GM10266 (cell line): ENCODE results near the gene TTC8.

ENCODE experiments used
- DNase-seq: peaks from one replicate; pipeline ENCODE4 v3.0.0; 2012; ENCODE audit errors: extremely low spot score
- TF ChIP-seq, protein P1 (sequence below): IDR thresholded peaks from 2 replicates; pipeline ENCODE4 v1.5.1; 2012; ENCODE audit warnings: mild to moderate bottlenecking, low read depth; ENCODE audit not compliant: control insufficient read depth, insufficient read depth; ENCODE audit errors: missing control alignments

Gene TTC8

DNA sequence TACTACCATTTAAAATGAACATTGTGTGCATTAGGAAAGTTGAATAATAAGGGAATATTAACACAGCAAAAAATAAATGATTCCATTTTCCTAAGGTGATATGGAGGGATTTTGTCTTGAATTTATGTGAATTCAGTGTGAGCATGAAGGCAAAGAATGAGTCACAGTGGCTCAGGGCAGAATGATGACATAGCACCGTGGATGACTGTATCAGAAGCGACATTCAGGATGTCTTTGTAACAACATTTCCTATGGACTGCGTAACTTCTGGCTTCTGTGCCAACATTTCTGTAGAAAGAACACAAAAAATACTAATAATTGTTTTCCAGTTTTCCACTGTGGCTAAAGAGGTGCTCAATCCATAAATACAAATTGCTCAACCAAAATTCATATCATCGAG lies 54.6 kb downstream of the TTC8 start:
- TF ChIP-seq, protein P1, sequence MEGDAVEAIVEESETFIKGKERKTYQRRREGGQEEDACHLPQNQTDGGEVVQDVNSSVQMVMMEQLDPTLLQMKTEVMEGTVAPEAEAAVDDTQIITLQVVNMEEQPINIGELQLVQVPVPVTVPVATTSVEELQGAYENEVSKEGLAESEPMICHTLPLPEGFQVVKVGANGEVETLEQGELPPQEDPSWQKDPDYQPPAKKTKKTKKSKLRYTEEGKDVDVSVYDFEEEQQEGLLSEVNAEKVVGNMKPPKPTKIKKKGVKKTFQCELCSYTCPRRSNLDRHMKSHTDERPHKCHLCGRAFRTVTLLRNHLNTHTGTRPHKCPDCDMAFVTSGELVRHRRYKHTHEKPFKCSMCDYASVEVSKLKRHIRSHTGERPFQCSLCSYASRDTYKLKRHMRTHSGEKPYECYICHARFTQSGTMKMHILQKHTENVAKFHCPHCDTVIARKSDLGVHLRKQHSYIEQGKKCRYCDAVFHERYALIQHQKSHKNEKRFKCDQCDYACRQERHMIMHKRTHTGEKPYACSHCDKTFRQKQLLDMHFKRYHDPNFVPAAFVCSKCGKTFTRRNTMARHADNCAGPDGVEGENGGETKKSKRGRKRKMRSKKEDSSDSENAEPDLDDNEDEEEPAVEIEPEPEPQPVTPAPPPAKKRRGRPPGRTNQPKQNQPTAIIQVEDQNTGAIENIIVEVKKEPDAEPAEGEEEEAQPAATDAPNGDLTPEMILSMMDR, result no peak
- DNase-seq, result no peak

GRCh38 chr14:88882236-88882635 lies 57.8 kb downstream of the TTC8 start:
- TF ChIP-seq, protein P1, result no peak
- no peak for DNase-seq

DNA sequence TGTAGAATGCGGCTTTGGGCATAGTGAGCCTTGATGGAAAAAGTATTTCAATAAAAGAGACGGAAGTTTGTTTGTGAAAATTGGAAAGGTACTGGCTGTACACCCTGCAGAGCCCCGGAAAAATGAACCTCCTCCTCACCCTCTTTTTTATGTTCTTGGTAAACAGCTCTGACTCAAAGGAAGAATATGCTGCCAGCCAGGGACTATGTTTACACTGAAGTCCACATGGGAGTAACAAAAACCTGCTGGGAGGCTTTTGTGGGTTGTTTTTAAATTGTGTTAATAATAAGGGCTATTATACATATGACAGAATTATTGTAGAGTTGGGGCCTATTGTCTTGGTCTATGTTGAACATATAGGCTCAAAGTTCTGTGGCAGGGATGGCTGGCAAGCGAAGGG lies 70.7 kb downstream of the TTC8 start:
- TF ChIP-seq, protein P1, result no peak
- no peak for DNase-seq

DNA sequence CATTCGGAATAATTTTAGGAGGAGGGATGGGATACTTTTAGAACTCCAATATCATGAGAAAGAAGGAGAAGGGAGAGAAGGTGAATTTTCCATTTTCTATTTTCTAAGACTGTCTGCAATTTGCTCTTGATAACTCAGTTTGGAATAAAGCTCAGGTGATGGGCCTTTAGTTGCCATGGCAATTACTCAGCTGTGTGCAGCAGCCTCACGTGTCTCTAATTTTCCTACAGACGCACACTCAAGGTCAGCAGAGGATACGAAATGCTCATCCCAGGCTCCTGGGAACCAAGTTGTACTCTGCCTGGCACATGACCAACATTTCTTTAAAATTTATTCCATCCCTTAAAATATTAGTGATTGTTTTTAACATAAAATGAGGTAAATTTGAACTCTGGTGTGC lies 76.7 kb downstream of the TTC8 start:
- DNase-seq, result no peak
- TF ChIP-seq, protein P1, result no peak

GRCh38 chr14:88901991-88902390 lies 77.5 kb downstream of the TTC8 start:
- no peak for DNase-seq
- TF ChIP-seq, protein P1, result no peak

DNA sequence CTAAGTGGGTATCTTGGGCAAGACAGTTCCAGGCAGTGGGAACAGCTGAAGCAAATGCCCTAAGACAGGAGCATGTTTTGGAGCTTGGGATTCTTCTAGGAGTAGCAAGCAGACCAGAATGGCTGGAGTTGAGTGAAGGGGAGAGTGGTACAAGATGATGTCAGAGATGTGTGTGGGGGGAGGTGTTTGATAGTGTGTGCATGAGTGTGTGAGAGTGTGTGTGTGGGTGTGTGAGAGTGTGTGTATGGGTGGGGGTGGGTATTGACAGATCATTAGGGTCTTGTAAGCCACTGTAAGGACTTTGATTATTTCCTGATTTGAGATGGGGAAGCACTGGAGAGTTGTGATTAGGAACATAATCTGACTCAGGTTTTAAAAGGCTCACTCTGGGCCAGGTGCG lies 78.4 kb downstream of the TTC8 start:
- TF ChIP-seq, protein P1, result no peak
- DNase-seq, result no peak

GRCh38 chr14:88904206-88904647 lies 79.8 kb downstream of the TTC8 start:
- TF ChIP-seq, protein P1, result no peak
- DNase-seq, result no peak
